Thoracic aorta (tissue), 2 donors: Measurements from ENCODE around the gene DNAJC1. TPM values are rescaled to one million over a fixed set of nuclear protein-coding genes. Genes with fewer than 3 reads are reported as not detected.

Experiments used
- ATAC-seq: fragments of 150-250 bp; one replicate; pipeline ENCODE4 v1.8.0; 2017; ENCODE audit warnings: low read depth; ENCODE audit not compliant: insufficient number of reproducible peaks, low FRiP score
- DNase-seq: peaks from one replicate; pipeline ENCODE4 v3.0.0-alpha.2; 2020; ENCODE audit warnings: low spot score
- H3K27ac ChIP-seq, 2 donors: fragments of 200-600 bp; sonication (generic); 1 replicate in 1 of 2; 2 replicates in 1 of 2; pipeline ENCODE4 v1.5.1; 2016; ENCODE audit warnings: mild to moderate bottlenecking in 2 of 2, moderate library complexity in 2 of 2
- H3K27me3 ChIP-seq: fragments of 200-600 bp; sonication (generic); replicated peaks from 2 replicates; pipeline ENCODE4 v1.6.0; 2016; ENCODE audit warnings: mild to moderate bottlenecking; ENCODE audit not compliant: insufficient read depth
- H3K36me3 ChIP-seq: fragments of 200-600 bp; sonication (generic); one replicate; pipeline ENCODE4 v1.5.1; 2016
- H3K4me1 ChIP-seq, 2 donors: fragments of 200-600 bp; sonication (generic); 1 replicate in 1 of 2; 2 replicates in 1 of 2; pipeline versions ENCODE4 v1.5.1 to v1.6.0; 2016; ENCODE audit warnings: low read depth in 2 of 2, mild to moderate bottlenecking in 1 of 2; ENCODE audit not compliant: control insufficient read depth in 1 of 2
- H3K4me3 ChIP-seq: fragments of 200-600 bp; sonication (generic); 2 replicates; pipeline ENCODE4 v1.5.1; 2016; ENCODE audit warnings: mild to moderate bottlenecking
- H3K9me3 ChIP-seq: fragments of 200-600 bp; sonication (generic); 2 replicates; pipeline ENCODE4 v1.5.1; 2016
- CTCF ChIP-seq: fragments of 200-600 bp; sonication (generic); IDR thresholded peaks from one replicate; pipeline ENCODE4 v1.5.1; 2019; ENCODE audit warnings: antibody characterized with exemption
- total RNA-seq, 2 donors: library from RNA; depleted of rRNA; stranded (reverse); fragments of >200 nt; gene quantifications; one replicate each; pipeline versions ENCODE4 v1.1.0 to v1.2.3, GENCODE V29; 2016

The DNAJC1 gene
- total RNA-seq, 2 donors from 2014 or later = 63.1 to 156 TPM

GRCh38 chr10:21747809-21748208 is 255.7 kb downstream of the DNAJC1 start:
- no peak overlapping the region for H3K27ac ChIP-seq
- TF ChIP-seq CTCF = no peak
- no peak overlapping the region for H3K4me3 ChIP-seq
- DNase-seq (no peak), ATAC-seq (no peak)
- no peaks in the 10 kb centered on the region for H3K4me1 ChIP-seq
- peaks cover 13% of the 10 kb centered on the region for H3K36me3 ChIP-seq
- H3K9me3 ChIP-seq = no peaks in the 10 kb centered on the region
- no peaks in the 10 kb centered on the region for H3K27me3 ChIP-seq

- DNase-seq (no peak), ATAC-seq (no peak)
- Histone ChIP-seq H3K9me3 (no peaks in the 10 kb centered on the region), H3K36me3 (peaks cover 25% of the 10 kb centered on the region), H3K27ac (no peak overlapping the region), H3K27me3 (no peaks in the 10 kb centered on the region), H3K4me1 (no peaks in the 10 kb centered on the region), H3K4me3 (no peak overlapping the region)
- no peak for TF ChIP-seq CTCF
Observed at GRCh38 chr10:21746118-21746517, 257.4 kb downstream of the DNAJC1 start.

- Histone ChIP-seq H3K9me3 (no peaks in the 10 kb centered on the region), H3K36me3 (peaks cover 29% of the 10 kb centered on the region), H3K27ac (no peak overlapping the region), H3K27me3 (no peaks in the 10 kb centered on the region), H3K4me1 (no peaks in the 10 kb centered on the region), H3K4me3 (no peak overlapping the region)
- TF ChIP-seq CTCF = no peak
- ATAC-seq = no peak
- no peak for DNase-seq
Observed at GRCh38 chr10:21744223-21744622, 259.3 kb downstream of the DNAJC1 start.

- peaks cover 29% of the 10 kb centered on the region for H3K36me3 ChIP-seq
- no peaks in the 10 kb centered on the region for H3K27me3 ChIP-seq
- H3K9me3 ChIP-seq = no peaks in the 10 kb centered on the region
- no peak for TF ChIP-seq CTCF
- no peaks in the 10 kb centered on the region for H3K4me1 ChIP-seq
- no peak overlapping the region for H3K27ac ChIP-seq
- DNase-seq = no peak
- no peak overlapping the region for H3K4me3 ChIP-seq
- ATAC-seq = no peak
Observed at GRCh38 chr10:21742740-21743412, 260.7 kb downstream of the DNAJC1 start.

- DNase-seq (no peak), ATAC-seq (no peak)
- no peak overlapping the region for H3K27ac ChIP-seq
- no peak for TF ChIP-seq CTCF
- no peaks in the 10 kb centered on the region for H3K9me3 ChIP-seq
- H3K27me3 ChIP-seq = no peaks in the 10 kb centered on the region
- no peak overlapping the region for H3K4me3 ChIP-seq
- H3K4me1 ChIP-seq = no peaks in the 10 kb centered on the region
- peaks cover 36% of the 10 kb centered on the region for H3K36me3 ChIP-seq
Observed at GRCh38 chr10:21740989-21741388, 262.5 kb downstream of the DNAJC1 start.
